HG03457 (cell line): ENCODE results near the gene SH3D19.

ENCODE experiments used
- ATAC-seq: cut with Tn5 transposase; IDR thresholded peaks from one replicate; pipeline ENCODE4 v1.9.1; 2021; ENCODE audit warnings: moderate number of reproducible peaks; ENCODE audit not compliant: unreplicated experiment

SH3D19 gene

DNA sequence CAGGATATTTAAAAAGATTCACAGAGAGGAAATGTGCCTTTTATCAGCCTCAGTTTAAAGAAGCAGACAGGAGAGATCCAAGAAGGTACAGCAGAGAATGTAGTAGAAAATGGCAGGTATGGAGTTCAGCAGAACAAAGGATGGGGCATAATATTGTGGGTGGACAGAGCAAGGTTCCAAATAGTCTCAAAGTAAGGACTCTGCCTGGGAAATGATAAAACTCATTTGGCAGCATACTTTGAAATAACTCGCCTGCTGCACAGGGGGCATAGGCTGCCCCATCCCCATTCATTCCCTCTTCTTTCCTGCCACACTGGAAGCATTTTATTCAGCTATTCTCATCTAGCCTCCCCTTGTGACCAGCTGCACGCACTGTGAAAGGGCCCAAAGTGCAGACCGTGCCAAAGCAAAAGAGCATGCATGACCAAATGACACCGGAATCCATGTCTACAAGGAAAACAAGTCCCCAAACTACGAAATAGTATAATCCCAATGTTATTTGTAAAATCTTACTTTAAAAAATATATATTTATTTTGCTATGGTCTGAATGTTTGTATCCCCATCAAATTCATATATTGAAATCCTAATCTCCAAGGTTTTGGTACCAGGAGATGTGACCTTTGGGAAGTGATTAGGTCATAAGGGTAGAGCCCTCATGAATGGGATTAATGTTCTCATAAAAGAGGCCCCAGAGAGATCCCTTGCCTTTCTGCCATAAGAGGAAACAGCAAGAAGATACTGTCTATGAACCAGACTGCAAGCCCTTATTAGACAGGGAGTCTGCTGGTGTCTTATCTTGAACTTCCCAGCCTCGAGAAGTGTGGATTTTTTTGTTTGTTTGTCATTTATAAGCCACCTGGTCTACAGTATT lies 125.8 kb downstream of the SH3D19 start:
- ATAC-seq = no peak

DNA sequence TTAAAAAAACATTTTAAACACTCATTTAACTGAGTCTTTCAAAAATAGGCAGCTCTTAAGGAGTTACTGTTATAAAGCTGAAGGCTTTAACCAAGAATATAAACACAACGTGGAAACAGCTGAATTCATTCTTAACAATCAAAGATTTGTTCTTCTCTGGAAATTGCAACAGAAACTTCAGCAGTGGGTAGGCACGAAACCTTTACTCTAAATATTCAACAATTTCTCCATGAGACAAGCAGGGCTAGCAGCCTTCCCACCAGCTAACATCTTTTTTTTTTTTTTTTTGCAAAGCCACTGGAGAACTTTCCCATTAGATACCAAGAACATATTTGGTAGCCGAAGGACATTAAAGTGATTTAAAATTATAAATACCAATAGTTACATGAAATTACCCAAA lies 126.7 kb downstream of the SH3D19 start:
- no peak for ATAC-seq

DNA sequence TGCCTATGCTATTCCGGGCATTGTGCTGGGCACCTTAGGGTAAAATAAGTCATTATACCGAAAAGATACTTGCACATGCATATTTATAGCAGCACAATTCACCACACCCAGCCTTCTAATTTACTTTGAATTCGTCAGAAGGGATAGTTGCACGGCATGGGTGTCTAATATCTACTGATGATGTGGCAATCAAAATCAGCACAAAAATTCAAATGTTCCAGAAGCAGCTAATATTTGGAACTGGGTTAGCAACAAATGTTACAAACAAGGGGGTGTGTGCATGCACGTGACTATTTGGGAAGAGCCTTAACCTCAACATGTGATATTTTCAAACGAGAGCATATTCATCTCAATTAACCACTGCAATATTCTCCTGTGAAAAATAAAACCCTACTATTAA lies 128.2 kb downstream of the SH3D19 start:
- ATAC-seq = no peak

DNA sequence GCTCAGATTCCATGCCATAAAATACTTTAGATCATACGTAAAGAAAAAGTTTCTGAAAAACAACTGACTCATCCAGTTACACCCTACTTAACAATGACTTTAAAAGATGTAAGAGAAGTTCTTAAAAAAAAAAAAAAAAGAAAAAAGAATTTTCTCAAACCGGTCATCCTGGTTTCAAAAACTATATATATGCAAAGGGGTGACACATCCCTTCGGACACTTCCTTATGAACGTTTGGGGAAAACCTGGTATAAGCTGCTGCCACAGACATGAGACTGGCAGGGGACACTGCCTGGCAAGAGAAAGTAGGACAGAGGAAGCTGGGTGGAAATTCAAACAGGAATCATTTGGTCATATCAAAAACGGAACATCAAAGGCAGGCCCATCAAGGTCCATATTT lies 129.6 kb downstream of the SH3D19 start:
- ATAC-seq = no peak

DNA sequence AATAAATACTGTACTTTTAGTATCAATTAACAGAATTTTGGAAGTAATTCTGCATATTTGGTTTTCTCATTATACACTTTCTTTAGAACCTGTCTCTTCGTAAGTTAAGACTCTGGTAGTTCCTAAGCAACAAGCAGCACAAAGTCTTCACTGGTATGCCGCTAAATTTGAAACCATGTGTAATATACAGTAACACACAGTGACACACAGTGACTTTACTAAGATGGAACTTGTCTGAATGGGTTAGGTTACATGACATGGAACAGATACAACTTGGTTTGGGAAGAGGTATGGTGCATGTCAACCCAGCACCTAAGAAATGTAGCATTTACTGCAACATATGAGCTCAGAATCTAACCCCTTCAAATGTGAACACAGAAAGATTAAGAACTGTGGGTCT lies 132.0 kb downstream of the SH3D19 start:
- no peak for ATAC-seq

DNA sequence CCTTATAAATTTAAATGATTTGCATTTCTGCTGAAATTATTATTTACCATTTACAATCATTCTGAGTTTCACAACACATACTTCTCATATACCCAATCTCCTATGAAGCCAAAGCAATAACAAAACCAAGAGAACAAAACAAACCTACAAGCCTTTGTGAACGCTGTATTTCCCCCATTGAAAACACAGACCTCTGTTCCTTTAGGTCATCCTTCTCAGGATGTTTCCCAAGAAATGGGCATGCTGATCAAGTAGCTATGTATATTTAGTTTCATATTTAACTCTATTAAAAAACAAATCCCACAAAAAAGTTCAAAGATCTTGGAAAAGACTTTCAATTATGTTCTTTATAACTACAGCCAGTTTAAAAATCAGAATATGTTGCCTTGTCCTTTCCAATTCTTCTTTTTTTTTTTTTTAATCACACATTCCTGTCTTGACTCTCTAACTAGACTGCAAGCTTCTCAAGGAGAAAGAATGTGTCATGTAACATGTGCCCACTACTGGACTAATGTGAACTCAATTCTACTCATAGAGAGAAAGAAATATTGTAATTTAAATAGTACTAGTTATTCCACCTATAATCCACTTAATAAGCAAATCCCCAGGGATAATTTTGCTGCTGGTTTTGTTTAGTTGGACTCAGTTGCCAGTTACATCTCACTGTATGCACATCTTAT lies 132.7 kb downstream of the SH3D19 start:
- ATAC-seq = no peak

DNA sequence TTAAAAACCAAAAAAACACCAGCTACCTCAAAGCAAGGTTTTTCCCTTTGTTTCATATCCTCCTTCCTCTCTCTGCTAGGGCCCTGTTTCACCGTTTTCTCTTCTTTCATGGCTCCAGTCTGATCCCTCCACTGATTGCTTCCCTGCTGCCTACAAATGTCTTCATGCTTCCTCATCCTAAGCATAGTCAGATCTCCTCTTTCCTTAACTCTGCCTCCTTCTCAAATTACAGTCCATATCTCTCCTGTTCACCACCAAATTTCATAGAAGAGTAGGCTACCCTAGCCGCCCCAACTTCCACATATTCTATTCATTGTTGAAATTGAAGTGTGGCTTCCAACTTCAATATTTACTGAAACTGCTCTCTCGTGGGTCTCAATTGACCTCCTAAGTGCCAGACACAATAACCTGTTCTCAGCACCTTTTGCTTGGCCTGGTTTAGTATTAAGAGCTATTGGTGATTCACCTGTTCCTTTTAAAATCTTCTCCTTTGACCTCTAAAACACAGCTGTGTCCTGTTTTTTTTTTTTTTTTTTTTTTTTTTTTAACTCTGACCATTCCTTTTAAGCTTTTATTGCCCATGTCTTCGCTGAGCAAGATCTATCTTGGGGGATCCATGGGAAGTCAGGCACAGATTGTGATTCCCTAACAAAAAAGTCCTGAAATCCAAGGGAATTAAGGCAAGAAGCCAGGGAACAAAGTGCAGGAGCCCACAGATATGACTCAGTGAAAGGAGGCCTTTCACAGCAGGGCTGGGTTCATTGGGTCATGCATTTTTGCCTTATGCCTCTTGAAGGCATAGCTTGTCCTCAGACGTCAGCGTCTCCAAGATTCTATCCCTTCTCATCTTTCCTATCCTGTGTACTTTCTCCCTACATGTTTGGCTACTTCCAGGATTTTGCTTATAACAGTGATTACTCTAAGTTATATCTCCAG lies 140.6 kb downstream of the SH3D19 start:
- ATAC-seq = no peak

DNA sequence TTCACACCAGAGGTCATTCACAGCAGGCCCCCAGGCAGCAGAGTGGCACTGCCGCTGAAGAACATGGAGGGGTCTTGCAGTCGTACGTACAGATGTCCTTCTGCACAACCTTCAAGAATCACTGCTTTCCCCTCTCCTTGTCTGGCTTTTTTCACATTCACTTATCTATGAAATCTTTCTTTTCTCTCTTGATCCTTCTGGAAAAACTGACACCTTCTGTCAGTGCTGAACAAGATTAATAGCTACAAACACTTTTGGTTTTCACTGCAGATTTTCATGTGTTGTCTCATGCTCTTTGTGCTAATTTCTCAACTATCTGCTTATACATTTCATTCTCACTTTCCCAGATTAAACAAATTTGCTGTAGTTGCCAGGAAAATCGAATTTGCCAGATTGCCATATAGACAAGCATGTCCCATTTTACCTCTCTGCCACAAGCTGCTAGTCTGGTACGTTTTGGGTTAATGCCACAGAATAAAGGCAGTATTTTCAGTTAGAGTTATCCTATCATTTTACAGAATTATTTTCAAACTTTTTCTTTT lies 142.9 kb downstream of the SH3D19 start:
- no peak for ATAC-seq

DNA sequence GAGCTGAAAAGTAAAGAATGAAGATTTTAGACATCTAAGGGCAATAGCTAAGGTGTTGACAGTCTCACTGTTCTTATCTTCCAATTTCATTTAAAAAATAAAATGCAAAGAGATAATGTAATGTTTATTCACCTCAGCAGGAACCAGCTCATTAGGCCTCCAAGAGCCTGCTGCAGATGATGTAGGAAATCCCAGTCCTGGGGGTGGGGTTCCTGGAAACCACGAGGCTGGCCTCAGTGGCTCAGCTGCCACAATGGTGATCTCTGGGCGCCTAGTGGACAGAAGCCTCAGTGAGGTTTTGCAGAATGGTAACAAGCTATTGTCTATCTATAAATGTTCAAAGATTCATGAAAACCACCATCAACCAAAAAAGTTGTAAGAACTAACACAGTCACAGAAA lies 148.7 kb downstream of the SH3D19 start:
- no peak for ATAC-seq

DNA sequence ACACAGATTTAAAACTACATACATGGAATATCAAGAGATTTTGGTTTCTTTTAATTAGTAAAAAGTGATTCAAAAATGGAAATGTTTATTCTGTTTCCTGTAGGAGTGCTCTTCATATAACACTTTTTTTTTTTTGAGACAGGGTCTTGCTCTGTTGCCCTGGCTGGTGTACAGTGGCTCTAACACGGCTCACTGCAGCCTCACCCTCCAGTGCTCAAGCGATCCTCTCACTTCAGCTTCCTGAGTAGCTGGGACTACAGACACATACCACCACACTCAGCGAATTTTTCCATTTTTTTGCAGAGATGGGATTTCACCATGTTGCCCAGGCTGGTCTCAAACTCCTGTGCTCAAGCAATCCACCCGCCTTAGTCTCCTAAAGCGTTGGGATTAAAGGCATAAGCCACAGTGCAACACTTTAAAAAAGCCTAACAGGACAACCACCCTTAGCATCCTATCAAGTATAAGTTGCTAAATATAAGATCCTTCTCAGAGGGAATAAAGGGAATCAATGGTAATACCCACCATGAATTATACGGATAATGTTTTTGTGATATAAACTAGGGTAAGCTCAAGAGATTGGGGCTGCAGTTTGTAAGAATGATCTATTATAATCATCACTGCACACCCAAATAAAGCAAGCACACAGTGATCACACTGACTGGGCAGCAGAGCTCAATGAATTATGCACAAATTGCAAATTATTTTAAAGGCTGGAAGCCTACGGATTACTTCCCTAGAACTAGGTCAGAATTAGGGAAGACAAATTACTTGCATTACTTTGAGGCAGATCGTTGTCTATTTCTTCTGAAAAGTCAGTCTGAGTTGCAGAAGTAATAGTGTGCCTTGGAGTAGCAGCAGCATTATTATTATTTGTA lies 149.4 kb downstream of the SH3D19 start:
- ATAC-seq = no peak

DNA sequence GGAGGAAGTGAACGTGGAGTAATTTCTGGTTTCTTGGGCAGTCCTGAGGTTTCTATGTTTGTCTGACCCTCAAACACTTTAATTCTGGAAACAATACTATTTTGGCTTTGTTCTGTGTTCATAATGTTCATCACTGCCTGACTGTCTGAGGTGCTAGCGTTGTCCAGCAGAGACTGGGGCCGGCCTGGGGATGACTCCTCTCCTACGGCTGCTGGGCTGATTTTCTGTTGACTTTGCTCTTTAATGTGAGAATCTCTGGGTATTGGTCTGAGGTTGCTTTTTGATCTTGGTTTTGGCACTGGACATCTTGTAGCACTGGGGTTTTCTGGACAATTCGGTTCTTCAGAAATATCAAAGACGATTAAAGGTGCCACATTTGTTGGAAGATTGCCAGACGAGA lies 150.2 kb downstream of the SH3D19 start:
- no peak for ATAC-seq

DNA sequence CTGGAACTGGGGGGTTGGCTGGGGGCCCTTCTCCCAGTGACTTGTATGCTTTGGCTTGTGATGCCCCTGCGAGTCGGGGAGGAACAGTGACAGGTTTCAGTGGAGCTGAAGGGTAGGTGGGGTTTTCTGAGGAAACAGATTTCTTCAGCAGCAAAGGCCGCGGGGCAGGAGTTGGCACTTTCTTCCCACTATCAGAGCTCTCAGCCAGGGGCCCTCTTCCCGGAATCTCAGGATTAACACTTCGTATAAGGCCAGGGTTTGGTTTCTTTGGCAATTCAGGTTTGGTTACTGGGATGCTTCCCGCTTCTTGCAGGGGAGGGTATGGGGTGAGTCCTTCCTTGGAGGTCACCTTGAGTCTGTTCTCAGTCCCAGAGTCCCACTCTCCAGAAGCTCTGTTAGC lies 150.6 kb downstream of the SH3D19 start:
- no peak for ATAC-seq

DNA sequence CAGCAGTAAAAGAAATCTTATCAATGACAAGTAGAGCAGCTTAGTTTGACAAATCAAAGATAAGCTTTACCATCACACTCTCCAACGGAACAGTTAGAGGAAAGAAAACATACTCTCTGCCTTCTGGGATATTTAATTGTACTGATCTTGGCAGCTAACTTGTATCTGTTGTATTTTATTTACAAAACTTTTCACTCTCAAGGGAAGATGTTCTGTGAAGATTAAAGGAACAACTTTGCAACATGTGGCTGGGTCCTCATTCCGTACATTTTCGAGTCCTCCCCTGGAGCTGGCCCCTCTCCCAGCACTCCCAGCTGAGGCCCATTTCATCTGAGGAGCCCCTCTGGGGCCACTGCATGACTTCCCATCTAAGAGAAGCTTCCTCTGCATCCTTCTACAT lies 151.5 kb downstream of the SH3D19 start:
- no peak for ATAC-seq

DNA sequence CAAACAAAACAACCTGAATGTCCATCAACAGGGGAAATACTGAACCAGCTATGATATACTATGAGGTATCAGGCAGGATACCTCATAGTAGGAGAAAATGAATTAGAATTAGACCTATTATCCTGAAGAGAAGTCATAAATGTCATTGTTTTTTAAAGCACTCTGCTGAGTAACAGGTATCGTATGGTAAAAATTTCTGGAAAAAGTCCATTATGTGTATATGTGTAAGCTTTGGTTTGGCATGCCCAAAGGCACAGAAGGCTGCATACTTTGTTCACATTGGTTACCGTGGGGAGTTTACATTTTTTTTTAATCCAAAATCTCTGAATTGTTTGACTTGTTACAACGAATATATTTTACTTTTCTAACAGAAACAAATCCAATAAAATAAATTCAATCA lies 155.5 kb downstream of the SH3D19 start:
- ATAC-seq = no peak

DNA sequence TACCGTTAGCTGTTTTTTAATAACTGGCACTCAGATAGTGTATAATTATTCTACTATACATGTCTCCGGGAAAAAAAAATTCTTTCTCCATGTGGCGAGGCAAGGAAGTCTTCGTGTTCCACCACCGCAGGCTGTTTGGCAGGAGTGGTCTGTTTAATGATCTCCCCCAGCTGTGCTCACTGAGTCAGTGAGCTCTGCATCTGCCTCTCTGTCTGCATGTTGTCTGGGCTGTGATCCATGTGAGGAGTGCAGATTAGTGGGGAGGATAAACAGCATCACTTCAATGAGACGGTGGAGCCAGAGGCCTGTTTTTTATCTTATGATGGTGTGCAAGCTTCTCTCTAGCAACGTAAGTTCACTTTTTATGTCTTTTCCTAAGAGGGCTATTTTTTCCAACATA lies 156.2 kb downstream of the SH3D19 start:
- no peak for ATAC-seq

DNA sequence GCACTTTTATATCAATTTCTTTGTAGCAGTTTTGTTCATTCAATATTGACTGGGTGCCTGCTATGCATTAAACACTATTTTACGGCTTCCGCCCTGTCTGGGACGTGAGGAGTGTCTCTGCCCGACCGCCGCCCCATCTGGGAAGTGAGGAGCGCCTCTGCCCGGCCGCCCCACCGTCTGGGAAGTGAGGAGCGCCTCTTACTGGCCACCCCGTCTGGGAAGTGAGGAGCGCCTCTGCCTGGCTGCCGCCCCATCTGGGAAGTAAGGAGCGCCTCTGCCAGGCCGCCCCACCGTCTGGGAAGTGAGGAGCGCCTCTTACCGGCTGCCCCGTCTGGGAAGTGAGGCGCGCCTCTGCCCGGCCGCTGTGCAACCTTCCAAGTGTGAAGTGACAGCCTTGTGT lies 157.8 kb downstream of the SH3D19 start:
- ATAC-seq = no peak

DNA sequence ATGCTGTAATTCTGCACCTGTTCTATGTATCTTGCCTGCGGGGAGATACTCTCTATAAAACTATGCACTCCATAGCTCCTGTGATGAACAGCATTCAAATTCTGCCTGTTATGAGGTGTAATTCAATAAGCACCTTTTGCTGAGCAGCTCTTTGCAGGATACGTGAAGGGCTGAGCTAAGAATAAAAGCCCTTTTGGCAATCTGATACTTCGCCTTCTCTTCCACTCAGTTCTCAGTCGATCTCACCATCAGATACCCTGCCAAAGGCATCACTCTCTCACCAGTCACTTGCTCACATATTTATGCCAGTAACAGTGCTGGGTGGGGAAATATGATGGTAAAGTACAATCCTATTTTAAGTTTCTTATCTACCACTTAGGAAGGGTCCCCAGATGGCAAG lies 158.8 kb downstream of the SH3D19 start:
- ATAC-seq = no peak

DNA sequence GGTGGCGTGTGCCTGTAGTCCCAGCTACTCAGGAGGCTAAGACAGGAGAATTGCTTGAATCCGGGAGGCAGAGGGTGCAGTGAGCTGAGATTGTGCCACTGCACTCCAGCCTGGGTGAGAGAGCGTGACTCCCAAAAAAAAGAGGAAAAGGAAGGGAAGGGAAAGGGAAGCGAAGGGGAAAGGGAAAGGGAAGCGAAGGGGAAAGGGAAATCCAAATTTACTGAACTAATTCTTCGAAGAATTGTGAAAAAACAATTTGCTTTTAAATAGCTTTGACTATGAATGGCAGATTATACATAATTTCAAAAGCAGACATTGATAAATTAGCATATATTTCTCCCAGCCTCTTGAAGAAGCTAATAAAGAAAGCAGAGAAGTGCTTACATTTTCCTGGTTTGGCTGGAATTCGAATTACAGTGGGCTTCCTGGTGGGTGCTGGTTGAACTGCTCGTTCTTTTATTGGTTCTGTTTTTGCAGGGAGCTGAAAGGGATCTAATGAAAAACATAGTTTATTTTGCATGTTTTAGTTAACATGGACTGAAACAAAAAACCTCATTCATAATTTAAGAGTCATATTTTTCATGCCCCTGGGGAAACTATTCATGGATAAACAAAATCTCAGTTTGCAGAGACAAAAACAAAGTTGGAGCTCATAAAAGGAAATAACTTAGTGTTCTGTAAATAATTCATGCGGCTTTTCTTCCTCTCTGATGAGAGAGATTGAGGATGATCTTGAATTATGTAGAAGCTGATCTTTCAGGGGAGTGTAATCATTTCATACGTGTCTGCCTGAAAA lies 160.0 kb downstream of the SH3D19 start:
- no peak for ATAC-seq

DNA sequence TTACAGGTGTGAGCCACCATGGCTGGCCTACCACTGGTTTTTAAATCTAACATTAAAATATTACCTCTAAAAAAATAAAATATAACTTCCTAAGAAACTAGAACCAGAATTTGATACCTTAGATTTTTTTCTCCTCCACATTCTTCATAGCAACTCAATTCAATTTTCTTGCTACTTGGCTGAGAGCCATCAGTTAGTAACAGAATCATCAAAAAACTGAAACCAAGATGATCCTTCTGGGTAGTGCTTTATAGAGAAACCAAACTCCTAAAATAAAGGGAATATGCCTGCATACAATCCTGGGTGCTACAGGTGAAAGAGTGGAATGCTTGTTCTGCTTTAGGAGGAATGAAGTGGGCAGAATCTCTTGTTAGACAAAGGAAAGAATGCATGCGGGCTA lies 161.6 kb downstream of the SH3D19 start:
- no peak for ATAC-seq
